WTC11 (cell line): ENCODE results near the gene SIRPG. TPM values are rescaled to one million over a fixed set of nuclear protein-coding genes. Genes with fewer than 3 reads are reported as not detected.

Experiments
- ATAC-seq: fragments of 200-7000 bp; cut with Tn5 transposase; 2 replicates; pipeline ENCODE4 v1.10.0; 2021; ENCODE audit warnings: mild to moderate bottlenecking, moderate library complexity
- CTCF ChIA-PET: fragments of 300-600 bp; sonication (Branson Sonifier 250); formaldehyde crosslinking; loops from one replicate; lab custom pipeline; 2021; ENCODE audit warnings: antibody characterized with exemption; lab: Charles Lee
- POLR2A ChIA-PET: fragments of 350-600 bp; sonication (Branson Sonifier 250); formaldehyde crosslinking; loops from one replicate; lab custom pipeline; 2021; ENCODE audit warnings: antibody characterized with exemption; lab: Charles Lee
- DNase-seq: peaks from one replicate; pipeline ENCODE4 v3.0.0; 2021; ENCODE audit warnings: low spot score
- H3K27ac Mint-ChIP-seq: 2 replicates; pipeline ENCODE4 v1.8.0; 2021; ENCODE audit warnings: mixed read lengths
- H3K27me3 Mint-ChIP-seq: 2 replicates; pipeline ENCODE4 v1.8.0; 2021; ENCODE audit warnings: low read depth, mild to moderate bottlenecking, moderate library complexity, mixed read lengths
- H3K36me3 Mint-ChIP-seq: 2 replicates; pipeline ENCODE4 v1.8.0; 2021; ENCODE audit warnings: mixed read lengths
- H3K4me1 Mint-ChIP-seq: 2 replicates; pipeline ENCODE4 v1.8.0; 2022; ENCODE audit warnings: mixed read lengths
- H3K4me3 Mint-ChIP-seq: 2 replicates; pipeline ENCODE4 v1.8.0; 2021; ENCODE audit warnings: mild to moderate bottlenecking, moderate library complexity, mixed read lengths
- H3K9me3 Mint-ChIP-seq: 2 replicates; pipeline ENCODE4 v1.8.0; 2021; ENCODE audit warnings: mixed read lengths
- CREB1 ChIP-seq: sonication (generic); formaldehyde crosslinking; IDR thresholded peaks from 2 replicates; pipeline ENCODE4 v1.8.0; 2023; ENCODE audit warnings: mild to moderate bottlenecking, missing genetic modification reagents
- E2F4 ChIP-seq: sonication (generic); formaldehyde crosslinking; IDR thresholded peaks from 2 replicates; pipeline ENCODE4 v1.8.1; 2022; ENCODE audit warnings: low read depth, mild to moderate bottlenecking, moderate library complexity, missing genetic modification reagents, borderline replicate concordance
- ESRRA ChIP-seq: sonication (generic); formaldehyde crosslinking; IDR thresholded peaks from 2 replicates; pipeline ENCODE4 v1.8.1; 2022; ENCODE audit warnings: mild to moderate bottlenecking, missing genetic modification reagents, borderline replicate concordance
- FOXJ3 ChIP-seq: sonication (generic); formaldehyde crosslinking; IDR thresholded peaks from 2 replicates; pipeline ENCODE4 v1.9.0; 2021; ENCODE audit warnings: missing genetic modification reagents, mild to moderate bottlenecking, borderline replicate concordance
- JUN ChIP-seq: sonication (generic); formaldehyde crosslinking; IDR thresholded peaks from 2 replicates; pipeline ENCODE4 v1.8.0; 2023; ENCODE audit warnings: mild to moderate bottlenecking, missing genetic modification reagents
- MXD4 ChIP-seq: fragments of 250-450 bp; sonication (Bioruptor Pico); IDR thresholded peaks from 2 replicates; pipeline ENCODE4 v1.8.0; 2021; ENCODE audit warnings: mild to moderate bottlenecking, moderate library complexity, borderline replicate concordance
- NFATC4 ChIP-seq: fragments of 250-450 bp; sonication (Bioruptor Pico); IDR thresholded peaks from 2 replicates; pipeline ENCODE4 v1.9.0; 2021; ENCODE audit warnings: mild to moderate bottlenecking
- NR3C1 ChIP-seq: sonication (generic); formaldehyde crosslinking; conservative IDR thresholded peaks from 2 replicates; pipeline ENCODE4 v1.8.1; 2023; ENCODE audit warnings: low read depth, mild to moderate bottlenecking, missing genetic modification reagents
- PRRX2 ChIP-seq: fragments of 250-450 bp; sonication (Bioruptor Pico); IDR thresholded peaks from 2 replicates; pipeline ENCODE4 v1.8.0; 2021; ENCODE audit warnings: mild to moderate bottlenecking
- TP53 ChIP-seq: sonication (generic); formaldehyde crosslinking; IDR thresholded peaks from 2 replicates; pipeline ENCODE4 v1.8.1; 2023; ENCODE audit warnings: mild to moderate bottlenecking, missing genetic modification reagents
- USF2 ChIP-seq: sonication (generic); formaldehyde crosslinking; IDR thresholded peaks from 2 replicates; pipeline ENCODE4 v1.8.1; 2023; ENCODE audit warnings: mild to moderate bottlenecking, missing genetic modification reagents, moderate library complexity
- ZBTB21 ChIP-seq: sonication (generic); formaldehyde crosslinking; IDR thresholded peaks from 2 replicates; pipeline ENCODE4 v1.8.1; 2023; ENCODE audit warnings: mild to moderate bottlenecking, missing genetic modification reagents, borderline replicate concordance
- ZMAT4 ChIP-seq: fragments of 250-450 bp; sonication (Bioruptor Pico); IDR thresholded peaks from 2 replicates; pipeline ENCODE4 v1.9.0; 2021; ENCODE audit warnings: mild to moderate bottlenecking
- ZNF138 ChIP-seq: sonication (generic); formaldehyde crosslinking; conservative IDR thresholded peaks from 2 replicates; pipeline ENCODE4 v1.8.1; 2022; ENCODE audit warnings: mild to moderate bottlenecking, moderate library complexity, missing genetic modification reagents
- ZNF423 ChIP-seq: fragments of 250-450 bp; sonication (Bioruptor Pico); IDR thresholded peaks from 2 replicates; pipeline ENCODE4 v2.1.2; 2022; ENCODE audit warnings: mild to moderate bottlenecking, moderate library complexity
- total RNA-seq: library from RNA; stranded (reverse); gene quantifications from 3 replicates; pipeline ENCODE4 v1.2.3, GENCODE V29; 2021
- TF ChIP-seq, protein P1 (sequence below): sonication (generic); formaldehyde crosslinking; IDR thresholded peaks from 2 replicates; pipeline ENCODE4 v1.8.0; 2022; ENCODE audit warnings: missing genetic modification reagents
- TF ChIP-seq, protein P2 (sequence below): fragments of 250-450 bp; sonication (Bioruptor Pico); IDR thresholded peaks from 2 replicates; pipeline ENCODE4 v1.9.0; 2021; ENCODE audit warnings: mild to moderate bottlenecking
- TF ChIP-seq, protein P3 (sequence below): sonication (generic); formaldehyde crosslinking; IDR thresholded peaks from 2 replicates; pipeline ENCODE4 v1.8.1; 2023; ENCODE audit warnings: mild to moderate bottlenecking, missing genetic modification reagents, moderate library complexity
- TF ChIP-seq, protein P4 (sequence below): fragments of 250-450 bp; sonication (Bioruptor Pico); IDR thresholded peaks from 2 replicates; pipeline ENCODE4 v1.9.0; 2021; ENCODE audit warnings: mild to moderate bottlenecking, borderline replicate concordance
- TF ChIP-seq, protein P5 (sequence below): fragments of 250-450 bp; sonication (Bioruptor Pico); IDR thresholded peaks from 2 replicates; pipeline ENCODE4 v1.8.0; 2021; ENCODE audit warnings: mild to moderate bottlenecking

SIRPG gene
- total RNA-seq, 1 experiment from 2014 or later, result not detected

- no peak for TF ChIP-seq ESRRA (CRISPR knock-in tag)
Measured at GRCh38 chr20:1630186-1630585, 27.4 kb downstream of the SIRPG start (continued).

GRCh38 chr20:1629321-1629720, 28.3 kb downstream of the SIRPG start:
- Mint-ChIP-seq H3K9me3 (0 out of 2 replicates have a peak, but pooled peaks cover 3% of the 10 kb centered on the region), H3K4me3 (no peak overlapping the region), H3K27ac (no peak overlapping the region), H3K27me3 (peaks cover 8% of the 10 kb centered on the region; the same call in 1 of the 2 replicates), H3K4me1 (peaks cover 31% of the 10 kb centered on the region), H3K36me3 (no peaks in the 10 kb centered on the region; the same call in 1 of the 2 replicates)
- DNase-seq (no peak), ATAC-seq (no peak)
- TF ChIP-seq, protein P1, sequence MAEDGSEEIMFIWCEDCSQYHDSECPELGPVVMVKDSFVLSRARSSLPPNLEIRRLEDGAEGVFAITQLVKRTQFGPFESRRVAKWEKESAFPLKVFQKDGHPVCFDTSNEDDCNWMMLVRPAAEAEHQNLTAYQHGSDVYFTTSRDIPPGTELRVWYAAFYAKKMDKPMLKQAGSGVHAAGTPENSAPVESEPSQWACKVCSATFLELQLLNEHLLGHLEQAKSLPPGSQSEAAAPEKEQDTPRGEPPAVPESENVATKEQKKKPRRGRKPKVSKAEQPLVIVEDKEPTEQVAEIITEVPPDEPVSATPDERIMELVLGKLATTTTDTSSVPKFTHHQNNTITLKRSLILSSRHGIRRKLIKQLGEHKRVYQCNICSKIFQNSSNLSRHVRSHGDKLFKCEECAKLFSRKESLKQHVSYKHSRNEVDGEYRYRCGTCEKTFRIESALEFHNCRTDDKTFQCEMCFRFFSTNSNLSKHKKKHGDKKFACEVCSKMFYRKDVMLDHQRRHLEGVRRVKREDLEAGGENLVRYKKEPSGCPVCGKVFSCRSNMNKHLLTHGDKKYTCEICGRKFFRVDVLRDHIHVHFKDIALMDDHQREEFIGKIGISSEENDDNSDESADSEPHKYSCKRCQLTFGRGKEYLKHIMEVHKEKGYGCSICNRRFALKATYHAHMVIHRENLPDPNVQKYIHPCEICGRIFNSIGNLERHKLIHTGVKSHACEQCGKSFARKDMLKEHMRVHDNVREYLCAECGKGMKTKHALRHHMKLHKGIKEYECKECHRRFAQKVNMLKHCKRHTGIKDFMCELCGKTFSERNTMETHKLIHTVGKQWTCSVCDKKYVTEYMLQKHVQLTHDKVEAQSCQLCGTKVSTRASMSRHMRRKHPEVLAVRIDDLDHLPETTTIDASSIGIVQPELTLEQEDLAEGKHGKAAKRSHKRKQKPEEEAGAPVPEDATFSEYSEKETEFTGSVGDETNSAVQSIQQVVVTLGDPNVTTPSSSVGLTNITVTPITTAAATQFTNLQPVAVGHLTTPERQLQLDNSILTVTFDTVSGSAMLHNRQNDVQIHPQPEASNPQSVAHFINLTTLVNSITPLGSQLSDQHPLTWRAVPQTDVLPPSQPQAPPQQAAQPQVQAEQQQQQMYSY (CRISPR knock-in tag), result no peak
- no peak for TF ChIP-seq JUN (CRISPR knock-in tag)
- no peak for TF ChIP-seq CREB1 (CRISPR knock-in tag)
- no peak for TF ChIP-seq ZMAT4
- TF ChIP-seq TP53 (CRISPR knock-in tag), result no peak
- TF ChIP-seq ZBTB21 (CRISPR knock-in tag), result no peak
- TF ChIP-seq FOXJ3 (CRISPR knock-in tag), result no peak
- TF ChIP-seq, protein P2, sequence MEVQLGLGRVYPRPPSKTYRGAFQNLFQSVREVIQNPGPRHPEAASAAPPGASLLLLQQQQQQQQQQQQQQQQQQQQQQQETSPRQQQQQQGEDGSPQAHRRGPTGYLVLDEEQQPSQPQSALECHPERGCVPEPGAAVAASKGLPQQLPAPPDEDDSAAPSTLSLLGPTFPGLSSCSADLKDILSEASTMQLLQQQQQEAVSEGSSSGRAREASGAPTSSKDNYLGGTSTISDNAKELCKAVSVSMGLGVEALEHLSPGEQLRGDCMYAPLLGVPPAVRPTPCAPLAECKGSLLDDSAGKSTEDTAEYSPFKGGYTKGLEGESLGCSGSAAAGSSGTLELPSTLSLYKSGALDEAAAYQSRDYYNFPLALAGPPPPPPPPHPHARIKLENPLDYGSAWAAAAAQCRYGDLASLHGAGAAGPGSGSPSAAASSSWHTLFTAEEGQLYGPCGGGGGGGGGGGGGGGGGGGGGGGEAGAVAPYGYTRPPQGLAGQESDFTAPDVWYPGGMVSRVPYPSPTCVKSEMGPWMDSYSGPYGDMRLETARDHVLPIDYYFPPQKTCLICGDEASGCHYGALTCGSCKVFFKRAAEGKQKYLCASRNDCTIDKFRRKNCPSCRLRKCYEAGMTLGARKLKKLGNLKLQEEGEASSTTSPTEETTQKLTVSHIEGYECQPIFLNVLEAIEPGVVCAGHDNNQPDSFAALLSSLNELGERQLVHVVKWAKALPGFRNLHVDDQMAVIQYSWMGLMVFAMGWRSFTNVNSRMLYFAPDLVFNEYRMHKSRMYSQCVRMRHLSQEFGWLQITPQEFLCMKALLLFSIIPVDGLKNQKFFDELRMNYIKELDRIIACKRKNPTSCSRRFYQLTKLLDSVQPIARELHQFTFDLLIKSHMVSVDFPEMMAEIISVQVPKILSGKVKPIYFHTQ (CRISPR knock-in tag), result no peak
- TF ChIP-seq, protein P3, sequence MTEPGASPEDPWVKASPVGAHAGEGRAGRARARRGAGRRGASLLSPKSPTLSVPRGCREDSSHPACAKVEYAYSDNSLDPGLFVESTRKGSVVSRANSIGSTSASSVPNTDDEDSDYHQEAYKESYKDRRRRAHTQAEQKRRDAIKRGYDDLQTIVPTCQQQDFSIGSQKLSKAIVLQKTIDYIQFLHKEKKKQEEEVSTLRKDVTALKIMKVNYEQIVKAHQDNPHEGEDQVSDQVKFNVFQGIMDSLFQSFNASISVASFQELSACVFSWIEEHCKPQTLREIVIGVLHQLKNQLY, result no peak
- TF ChIP-seq ZNF138 (CRISPR knock-in tag), result no peak
- TF ChIP-seq, protein P4, sequence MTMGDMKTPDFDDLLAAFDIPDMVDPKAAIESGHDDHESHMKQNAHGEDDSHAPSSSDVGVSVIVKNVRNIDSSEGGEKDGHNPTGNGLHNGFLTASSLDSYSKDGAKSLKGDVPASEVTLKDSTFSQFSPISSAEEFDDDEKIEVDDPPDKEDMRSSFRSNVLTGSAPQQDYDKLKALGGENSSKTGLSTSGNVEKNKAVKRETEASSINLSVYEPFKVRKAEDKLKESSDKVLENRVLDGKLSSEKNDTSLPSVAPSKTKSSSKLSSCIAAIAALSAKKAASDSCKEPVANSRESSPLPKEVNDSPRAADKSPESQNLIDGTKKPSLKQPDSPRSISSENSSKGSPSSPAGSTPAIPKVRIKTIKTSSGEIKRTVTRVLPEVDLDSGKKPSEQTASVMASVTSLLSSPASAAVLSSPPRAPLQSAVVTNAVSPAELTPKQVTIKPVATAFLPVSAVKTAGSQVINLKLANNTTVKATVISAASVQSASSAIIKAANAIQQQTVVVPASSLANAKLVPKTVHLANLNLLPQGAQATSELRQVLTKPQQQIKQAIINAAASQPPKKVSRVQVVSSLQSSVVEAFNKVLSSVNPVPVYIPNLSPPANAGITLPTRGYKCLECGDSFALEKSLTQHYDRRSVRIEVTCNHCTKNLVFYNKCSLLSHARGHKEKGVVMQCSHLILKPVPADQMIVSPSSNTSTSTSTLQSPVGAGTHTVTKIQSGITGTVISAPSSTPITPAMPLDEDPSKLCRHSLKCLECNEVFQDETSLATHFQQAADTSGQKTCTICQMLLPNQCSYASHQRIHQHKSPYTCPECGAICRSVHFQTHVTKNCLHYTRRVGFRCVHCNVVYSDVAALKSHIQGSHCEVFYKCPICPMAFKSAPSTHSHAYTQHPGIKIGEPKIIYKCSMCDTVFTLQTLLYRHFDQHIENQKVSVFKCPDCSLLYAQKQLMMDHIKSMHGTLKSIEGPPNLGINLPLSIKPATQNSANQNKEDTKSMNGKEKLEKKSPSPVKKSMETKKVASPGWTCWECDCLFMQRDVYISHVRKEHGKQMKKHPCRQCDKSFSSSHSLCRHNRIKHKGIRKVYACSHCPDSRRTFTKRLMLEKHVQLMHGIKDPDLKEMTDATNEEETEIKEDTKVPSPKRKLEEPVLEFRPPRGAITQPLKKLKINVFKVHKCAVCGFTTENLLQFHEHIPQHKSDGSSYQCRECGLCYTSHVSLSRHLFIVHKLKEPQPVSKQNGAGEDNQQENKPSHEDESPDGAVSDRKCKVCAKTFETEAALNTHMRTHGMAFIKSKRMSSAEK (CRISPR knock-in tag), result no peak
- no peak for TF ChIP-seq NFATC4
- TF ChIP-seq, protein P5, sequence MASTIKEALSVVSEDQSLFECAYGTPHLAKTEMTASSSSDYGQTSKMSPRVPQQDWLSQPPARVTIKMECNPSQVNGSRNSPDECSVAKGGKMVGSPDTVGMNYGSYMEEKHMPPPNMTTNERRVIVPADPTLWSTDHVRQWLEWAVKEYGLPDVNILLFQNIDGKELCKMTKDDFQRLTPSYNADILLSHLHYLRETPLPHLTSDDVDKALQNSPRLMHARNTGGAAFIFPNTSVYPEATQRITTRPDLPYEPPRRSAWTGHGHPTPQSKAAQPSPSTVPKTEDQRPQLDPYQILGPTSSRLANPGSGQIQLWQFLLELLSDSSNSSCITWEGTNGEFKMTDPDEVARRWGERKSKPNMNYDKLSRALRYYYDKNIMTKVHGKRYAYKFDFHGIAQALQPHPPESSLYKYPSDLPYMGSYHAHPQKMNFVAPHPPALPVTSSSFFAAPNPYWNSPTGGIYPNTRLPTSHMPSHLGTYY (CRISPR knock-in tag), result no peak
- no peak for TF ChIP-seq ZNF423 (CRISPR knock-in tag)
- no peak for TF ChIP-seq E2F4 (CRISPR knock-in tag)
- no peak for TF ChIP-seq MXD4 (CRISPR knock-in tag)
- TF ChIP-seq USF2, result no peak
- no peak for TF ChIP-seq PRRX2 (CRISPR knock-in tag)
- no peak for TF ChIP-seq NR3C1 (CRISPR knock-in tag)
- ChIA-PET CTCF (no interaction called here), POLR2A (no interaction called here)
